ENCODE measurements around the gene PAQR4. TPM values are rescaled to one million over a fixed set of nuclear protein-coding genes. Genes with fewer than 3 reads are reported as not detected.

Gene PAQR4
- total and polyA plus RNA-seq, 10 of the 15 experiments (the other 5 are each of a cell fraction or from before 2014, with no cell fraction given), result 0.39 to 31.8 (median 13.5) TPM

- in situ Hi-C loops (cut with MboI), result no loop called here
- H3K9me3 ChIP-seq (replicated peaks; ENCODE audit: control insufficient read depth, insufficient read depth, low read length), result no peaks in the 10 kb centered on the region
- POLR2A ChIA-PET, result no interaction called here
Measured at GRCh38 chr16:2990891-2991290, 21.7 kb downstream of the PAQR4 start.

More at GRCh38 chr16:2990891-2991290, 21.7 kb downstream of the PAQR4 start:
- no peak for DNase-seq (ENCODE audit: low read depth, low spot score)
- TF ChIP-seq JUND (IDR thresholded peaks at IDR 0.05; ENCODE audit: low read depth, low read length) (no peak), CHD4 (IDR thresholded peaks at IDR 0.05) (no peak), MEF2A (IDR thresholded peaks at IDR 0.05; ENCODE audit: insufficient read depth, low read depth, low read length) (no peak), TCF12 (IDR thresholded peaks at IDR 0.05; ENCODE audit: low read depth, low read length) (no peak), BMI1 (IDR thresholded peaks at IDR 0.05; ENCODE audit: borderline replicate concordance) (no peak), ZNF207 (IDR thresholded peaks at IDR 0.05; ENCODE audit: borderline replicate concordance) (no peak), TAF1 (IDR thresholded peaks at IDR 0.05; ENCODE audit: borderline replicate concordance, low read depth, low read length) (no peak)
- TF ChIP-seq, protein P1, sequence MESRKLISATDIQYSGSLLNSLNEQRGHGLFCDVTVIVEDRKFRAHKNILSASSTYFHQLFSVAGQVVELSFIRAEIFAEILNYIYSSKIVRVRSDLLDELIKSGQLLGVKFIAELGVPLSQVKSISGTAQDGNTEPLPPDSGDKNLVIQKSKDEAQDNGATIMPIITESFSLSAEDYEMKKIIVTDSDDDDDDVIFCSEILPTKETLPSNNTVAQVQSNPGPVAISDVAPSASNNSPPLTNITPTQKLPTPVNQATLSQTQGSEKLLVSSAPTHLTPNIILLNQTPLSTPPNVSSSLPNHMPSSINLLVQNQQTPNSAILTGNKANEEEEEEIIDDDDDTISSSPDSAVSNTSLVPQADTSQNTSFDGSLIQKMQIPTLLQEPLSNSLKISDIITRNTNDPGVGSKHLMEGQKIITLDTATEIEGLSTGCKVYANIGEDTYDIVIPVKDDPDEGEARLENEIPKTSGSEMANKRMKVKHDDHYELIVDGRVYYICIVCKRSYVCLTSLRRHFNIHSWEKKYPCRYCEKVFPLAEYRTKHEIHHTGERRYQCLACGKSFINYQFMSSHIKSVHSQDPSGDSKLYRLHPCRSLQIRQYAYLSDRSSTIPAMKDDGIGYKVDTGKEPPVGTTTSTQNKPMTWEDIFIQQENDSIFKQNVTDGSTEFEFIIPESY (IDR thresholded peaks at IDR 0.05), result no peak
- Histone ChIP-seq H3K9ac (ENCODE audit: control insufficient read depth, insufficient read depth, low read length) (no peak overlapping the region), H3K4me2 (ENCODE audit: control insufficient read depth, insufficient read depth) (no peak overlapping the region), H3K4me3 (no peak overlapping the region), H3K27me3 (replicated peaks in 1 of 2; ENCODE audit: control insufficient read depth in 2 of 2, insufficient read depth in 2 of 2, low read length in 1 of 2) (peaks cover 2 to 4% of the 10 kb centered on the region in 2 experiments; a peak in 2 of 4 replicates), H3K27ac (ENCODE audit: control insufficient read depth, insufficient read depth) (no peak overlapping the region), H3K4me1 (ENCODE audit: control insufficient read depth, insufficient read depth, low read length) (no peaks in the 10 kb centered on the region), H3K79me2 (ENCODE audit: control insufficient read depth, insufficient read depth, low read length) (no peaks in the 10 kb centered on the region), H2AFZ (ENCODE audit: control insufficient read depth, low read depth, low read length) (no peak overlapping the region), H3K36me3 (ENCODE audit: control insufficient read depth in 2 of 2, insufficient read depth in 2 of 2, low read length in 1 of 2) (no peaks in the 10 kb centered on the region), H4K20me1 (ENCODE audit: control insufficient read depth, insufficient read depth) (no peaks in the 10 kb centered on the region)
- intact Hi-C loops (cut with micrococcal nuclease; ENCODE audit: unreplicated experiment), result no loop called here
- no peak for ATAC-seq
- FAIRE-seq, result no peak
- no TSS peak for BruUV-seq (replicated peaks)
- WGBS (ENCODE audit: insufficient coverage, insufficient replicate concordance, low lambda C conversion rate, missing lambda C conversion rate), result 9% methylated on average over 10 of the region's 10 CpGs
- ChIA-PET SMC1A (ENCODE audit: uncharacterized antibody, unreplicated experiment) (interaction anchor here (0.7 kb wide), 1 partner anchor 13 kb away, joined by 3 read pairs; no protein-coding TSS in a partner anchor), CTCF (no interaction called here), RAD21 (ENCODE audit: unreplicated experiment) (no interaction called here)
